ENCODE data around the gene PPP2R5C.

Gene PPP2R5C

DNA sequence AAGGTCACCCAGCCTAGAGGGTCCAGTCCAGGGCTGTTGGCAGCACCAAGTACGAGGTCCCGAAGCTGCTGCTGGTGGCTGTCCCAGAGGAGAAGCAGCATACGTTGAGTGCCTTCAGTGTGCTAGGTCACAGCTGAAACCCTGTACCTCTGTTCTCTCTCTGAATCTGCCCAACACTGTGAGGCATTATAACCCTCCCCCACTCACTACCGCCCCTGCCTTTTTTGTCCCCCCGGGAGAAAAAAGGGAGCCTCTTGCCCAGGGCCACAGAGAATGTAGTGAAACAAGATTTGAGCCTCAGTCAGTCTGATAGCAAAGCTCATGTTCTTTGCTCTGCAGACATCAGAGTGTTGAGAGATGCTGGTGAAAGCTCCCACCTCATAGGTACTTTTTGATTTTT is 53.4 kb downstream of the PPP2R5C start:
- DNase-seq (ENCODE audit: low read depth) = no peak

GRCh38 chr14:101815994-101816393 is 54.5 kb downstream of the PPP2R5C start:
- DNase-seq (ENCODE audit: low read depth) = no peak

GRCh38 chr14:101817501-101818001 is 56.0 kb downstream of the PPP2R5C start:
- DNase-seq (ENCODE audit: low read depth) = no peak

GRCh38 chr14:101819251-101819990 is 57.9 kb downstream of the PPP2R5C start:
- peak; percentile 56 for DNase-seq (ENCODE audit: low read depth)

- no peak for DNase-seq (ENCODE audit: low read depth)
Measured at GRCh38 chr14:101820283-101820798, 58.8 kb downstream of the PPP2R5C start.

DNA sequence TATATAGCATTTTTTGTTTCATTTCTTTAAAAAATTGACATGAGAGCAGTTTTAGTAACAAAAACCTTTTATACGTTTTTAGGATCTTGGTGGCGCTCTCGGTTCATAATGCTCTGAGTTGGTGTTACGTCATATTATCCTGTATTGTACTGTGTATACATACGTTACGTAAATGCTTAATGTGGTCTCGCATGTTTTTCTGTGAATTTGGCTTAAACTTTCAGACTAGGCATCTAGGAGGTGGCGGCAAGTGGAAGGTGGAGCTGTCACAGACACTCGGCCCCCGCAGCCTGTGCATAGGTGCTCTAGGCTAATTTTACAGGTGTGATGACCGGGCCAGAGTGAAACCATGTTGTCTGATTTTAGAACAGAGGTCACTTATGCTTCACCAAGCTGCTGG is 60.0 kb downstream of the PPP2R5C start:
- DNase-seq (ENCODE audit: low read depth) = no peak

DNA sequence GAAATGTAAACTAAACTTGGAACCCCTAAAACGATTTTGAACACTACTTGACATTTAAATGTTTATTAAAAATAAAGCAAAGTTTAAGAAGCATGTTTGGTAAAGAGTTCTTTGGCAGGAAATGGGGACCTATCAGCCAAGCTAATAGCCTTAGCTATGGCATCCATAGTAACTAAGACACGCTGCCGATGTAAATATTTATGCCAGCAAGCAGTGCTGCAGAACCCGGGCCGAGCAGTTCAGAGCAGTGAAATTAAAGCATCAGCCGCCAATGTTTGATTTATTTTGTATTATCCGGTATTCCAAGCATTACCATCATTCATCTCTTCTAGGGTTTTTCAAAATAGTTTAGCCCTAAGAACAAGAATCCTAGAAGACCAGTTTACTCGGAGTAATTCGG is 61.6 kb downstream of the PPP2R5C start:
- DNase-seq (ENCODE audit: low read depth) = no peak

DNA sequence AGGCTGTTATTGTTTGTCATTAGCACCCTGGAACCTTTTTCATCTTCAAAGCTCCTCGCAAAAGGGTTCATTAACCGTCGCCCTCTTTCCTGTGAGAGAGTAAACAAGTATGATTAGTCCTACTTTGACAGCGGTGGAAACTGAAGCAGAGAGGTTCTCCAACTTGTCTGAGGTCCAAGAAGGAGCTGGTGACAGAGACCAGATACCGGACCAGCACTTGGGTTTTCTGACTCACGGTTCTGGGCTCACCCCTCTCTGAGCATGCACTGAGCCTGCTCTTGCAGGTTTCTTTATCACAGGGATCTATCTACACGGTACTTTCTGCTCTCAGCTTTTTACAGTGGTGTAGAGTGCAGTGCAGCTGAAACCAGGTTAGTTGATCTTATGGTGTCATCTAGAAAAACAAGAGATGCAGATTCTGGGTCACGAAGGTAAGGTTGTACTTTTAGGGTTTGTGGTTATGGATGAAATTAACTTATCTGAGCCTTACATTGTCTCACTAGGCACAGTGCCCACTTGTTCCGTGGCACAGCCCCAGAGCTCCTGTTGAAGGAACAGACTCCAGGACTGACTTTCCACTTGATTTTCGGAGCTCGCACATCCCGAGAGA is 62.1 kb downstream of the PPP2R5C start:
- peak; percentile 64 for DNase-seq (ENCODE audit: low read depth)

- DNase-seq (ENCODE audit: low read depth) = no peak
Measured at GRCh38 chr14:101824339-101824727, 62.8 kb downstream of the PPP2R5C start.

- DNase-seq (ENCODE audit: low read depth) = no peak
Measured at GRCh38 chr14:101825797-101826196, 64.3 kb downstream of the PPP2R5C start.

GRCh38 chr14:101826351-101826750 is 64.8 kb downstream of the PPP2R5C start:
- no peak for DNase-seq (ENCODE audit: low read depth)

GRCh38 chr14:101827286-101827685 is 65.8 kb downstream of the PPP2R5C start:
- DNase-seq (ENCODE audit: low read depth) = no peak

GRCh38 chr14:101828046-101828445 is 66.5 kb downstream of the PPP2R5C start:
- no peak for DNase-seq (ENCODE audit: low read depth)

- no peak for DNase-seq (ENCODE audit: low read depth)
Measured at GRCh38 chr14:101830271-101830670, 68.8 kb downstream of the PPP2R5C start.

DNA sequence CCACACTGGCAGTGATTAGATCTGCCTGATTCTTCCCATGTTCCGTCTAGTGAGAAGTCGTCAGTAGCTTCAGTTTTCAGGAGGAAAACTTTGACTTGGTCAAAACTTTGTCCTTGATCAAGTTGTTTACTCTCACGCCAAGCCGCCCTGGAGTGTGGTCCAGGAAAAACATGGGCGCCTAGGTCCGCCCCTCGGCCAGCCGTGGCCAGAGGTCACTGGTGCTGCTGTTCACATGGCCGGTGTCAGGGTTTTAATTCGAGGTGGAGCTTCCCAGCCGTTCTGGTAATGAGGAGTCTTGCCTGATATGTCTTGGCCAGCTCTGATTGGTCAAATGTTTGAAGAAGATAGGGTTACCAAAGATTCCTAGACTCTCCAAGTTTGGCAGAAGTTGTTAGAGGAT is 71.5 kb downstream of the PPP2R5C start:
- no peak for DNase-seq (ENCODE audit: low read depth)

- DNase-seq (ENCODE audit: low read depth) = no peak
Measured at GRCh38 chr14:101834397-101834796, 72.9 kb downstream of the PPP2R5C start.

- no peak for DNase-seq (ENCODE audit: low read depth)
Measured at GRCh38 chr14:101834800-101835547, 73.5 kb downstream of the PPP2R5C start.

DNA sequence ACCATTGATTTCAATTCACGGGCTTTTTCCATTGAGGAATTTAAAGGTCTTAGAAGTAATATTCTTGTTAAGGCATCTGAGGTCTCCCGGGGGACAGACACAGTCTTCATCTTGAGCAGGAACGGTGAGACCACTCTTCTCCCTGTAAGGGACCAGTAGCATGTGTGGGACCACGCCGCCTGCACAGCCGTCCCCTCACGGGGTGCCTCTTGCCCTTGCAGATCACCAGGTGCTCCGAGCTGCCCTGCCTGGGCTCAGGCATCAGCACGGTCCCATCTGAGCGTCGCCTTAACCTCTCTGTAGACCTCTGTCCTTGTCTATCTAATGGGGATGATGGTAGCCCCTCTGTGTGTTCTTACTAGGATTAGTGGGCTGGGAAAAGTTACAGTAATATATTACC is 74.1 kb downstream of the PPP2R5C start:
- no peak for DNase-seq (ENCODE audit: low read depth)

- no peak for DNase-seq (ENCODE audit: low read depth)
Measured at GRCh38 chr14:101836135-101836534, 74.6 kb downstream of the PPP2R5C start.

GRCh38 chr14:101838476-101838875 is 77.0 kb downstream of the PPP2R5C start:
- DNase-seq (ENCODE audit: low read depth) = no peak

DNA sequence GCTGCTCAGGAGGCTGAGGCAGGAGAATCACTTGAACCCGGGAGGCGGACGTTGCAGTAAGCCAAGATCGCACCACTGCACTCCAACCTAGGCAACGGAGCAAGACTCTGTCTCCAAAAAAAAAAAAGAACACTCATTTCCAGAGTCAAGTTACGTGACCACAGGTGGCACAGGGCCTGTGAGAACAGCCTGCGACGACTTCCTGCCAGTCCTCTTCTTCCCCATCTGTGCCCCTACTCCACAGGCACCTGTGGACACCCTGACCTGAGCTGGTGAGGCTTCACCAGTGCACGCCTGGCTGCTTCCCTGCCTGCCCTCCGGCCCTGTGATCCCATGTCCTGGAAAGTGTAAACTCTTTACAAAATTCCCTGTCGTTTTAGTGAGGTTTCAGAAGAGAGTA is 77.7 kb downstream of the PPP2R5C start:
- no peak for DNase-seq (ENCODE audit: low read depth)

DNA sequence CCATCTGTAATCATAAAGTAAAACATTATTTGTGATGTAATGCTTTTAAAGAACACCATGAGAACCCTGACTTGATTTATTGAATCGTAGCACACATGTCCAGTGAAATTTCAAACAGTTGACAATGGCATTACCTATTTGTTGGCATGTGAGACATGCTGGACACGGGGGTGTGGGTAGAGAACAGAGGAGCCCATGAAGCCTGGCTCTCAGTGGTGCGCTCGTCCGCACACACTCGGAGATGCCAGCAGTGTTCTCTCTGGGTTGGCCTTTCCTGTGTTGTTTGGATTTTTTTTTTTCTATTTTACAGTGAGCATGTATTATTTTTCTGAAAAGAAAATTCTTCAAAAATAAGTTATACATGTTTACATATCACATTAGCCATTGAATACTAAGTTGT is 78.2 kb downstream of the PPP2R5C start:
- DNase-seq (ENCODE audit: low read depth) = no peak
